Measurements from ENCODE around the gene ATAD2B. TPM values are rescaled to one million over a fixed set of nuclear protein-coding genes. Genes with fewer than 3 reads are reported as not detected.

Gene ATAD2B
- total and polyA plus RNA-seq, 2 of the 8 experiments (the other 6 are each of a cell fraction or from before 2014, with no cell fraction given), result 3.4 to 16.1 TPM

GRCh38 chr2:23916727-23917405 lies 10.1 kb downstream of the ATAD2B start (continued):
- TF ChIP-seq, protein P1, sequence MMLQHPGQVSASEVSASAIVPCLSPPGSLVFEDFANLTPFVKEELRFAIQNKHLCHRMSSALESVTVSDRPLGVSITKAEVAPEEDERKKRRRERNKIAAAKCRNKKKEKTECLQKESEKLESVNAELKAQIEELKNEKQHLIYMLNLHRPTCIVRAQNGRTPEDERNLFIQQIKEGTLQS (IDR thresholded peaks at IDR 0.05; ENCODE audit: insufficient read depth, low read depth, low read length), result no peak
- no peak for TF ChIP-seq KDM5A (IDR thresholded peaks at IDR 0.05; ENCODE audit: low read length)
- no peak for TF ChIP-seq RNF2 (IDR thresholded peaks at IDR 0.05; ENCODE audit: borderline replicate concordance, low read depth, low read length, missing control alignments, poor library complexity, severe bottlenecking)
- TF ChIP-seq ASH2L (IDR thresholded peaks at IDR 0.05; ENCODE audit: low read length), result no peak
- no peak for TF ChIP-seq HDAC6 (IDR thresholded peaks at IDR 0.05; ENCODE audit: low read depth, low read length)
- TF ChIP-seq CREB1 (IDR thresholded peaks at IDR 0.05), result no peak
- TF ChIP-seq, protein P2, sequence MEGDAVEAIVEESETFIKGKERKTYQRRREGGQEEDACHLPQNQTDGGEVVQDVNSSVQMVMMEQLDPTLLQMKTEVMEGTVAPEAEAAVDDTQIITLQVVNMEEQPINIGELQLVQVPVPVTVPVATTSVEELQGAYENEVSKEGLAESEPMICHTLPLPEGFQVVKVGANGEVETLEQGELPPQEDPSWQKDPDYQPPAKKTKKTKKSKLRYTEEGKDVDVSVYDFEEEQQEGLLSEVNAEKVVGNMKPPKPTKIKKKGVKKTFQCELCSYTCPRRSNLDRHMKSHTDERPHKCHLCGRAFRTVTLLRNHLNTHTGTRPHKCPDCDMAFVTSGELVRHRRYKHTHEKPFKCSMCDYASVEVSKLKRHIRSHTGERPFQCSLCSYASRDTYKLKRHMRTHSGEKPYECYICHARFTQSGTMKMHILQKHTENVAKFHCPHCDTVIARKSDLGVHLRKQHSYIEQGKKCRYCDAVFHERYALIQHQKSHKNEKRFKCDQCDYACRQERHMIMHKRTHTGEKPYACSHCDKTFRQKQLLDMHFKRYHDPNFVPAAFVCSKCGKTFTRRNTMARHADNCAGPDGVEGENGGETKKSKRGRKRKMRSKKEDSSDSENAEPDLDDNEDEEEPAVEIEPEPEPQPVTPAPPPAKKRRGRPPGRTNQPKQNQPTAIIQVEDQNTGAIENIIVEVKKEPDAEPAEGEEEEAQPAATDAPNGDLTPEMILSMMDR (IDR thresholded peaks at IDR 0.05; ENCODE audit: control extremely low read depth in 1 of 3, insufficient read depth in 1 of 3, low read depth in 1 of 3, low read length in 3 of 3), result no peak

All from H1 (cell line).